HCT116 (cell line): ENCODE measurements around the gene TERT.

Source experiments
- ATF3 ChIP-seq: IDR thresholded peaks from 2 replicates; pipeline ENCODE4 v1.6.1; 2012
- CTCF ChIP-seq, 3 experiments: fragments of 200-600 bp in 1 of 3; sonication (generic) in 1 of 3; IDR thresholded peaks in 2 of 3; conservative IDR thresholded peaks in 1 of 3; 2 replicates each; pipeline ENCODE4 v1.5.1; 2012 to 2017; ENCODE audit warnings: low read depth in 2 of 3, low read length in 2 of 3, antibody characterized with exemption in 1 of 3, borderline replicate concordance in 1 of 3, control low read depth in 1 of 3, mild to moderate bottlenecking in 1 of 3, mixed read lengths in 1 of 3, mixed run types in 1 of 3, moderate library complexity in 1 of 3; ENCODE audit not compliant: insufficient read depth in 1 of 3
- EGR1 ChIP-seq: IDR thresholded peaks from 2 replicates; pipeline ENCODE4 v1.6.1; 2012; ENCODE audit warnings: low read depth
- EZH2 ChIP-seq: fragments of 200-600 bp; sonication (generic); IDR thresholded peaks from 2 replicates; pipeline ENCODE4 v1.6.1; 2017; ENCODE audit warnings: antibody characterized with exemption, mixed run types
- EZH2phosphoT487 ChIP-seq: fragments of 200-600 bp; IDR thresholded peaks from 2 replicates; pipeline ENCODE4 v1.6.1; 2018; ENCODE audit warnings: antibody characterized with exemption, borderline replicate concordance
- JUND ChIP-seq: IDR thresholded peaks from 2 replicates; pipeline ENCODE4 v1.6.1; 2012
- MAX ChIP-seq: IDR thresholded peaks from 2 replicates; pipeline ENCODE4 v1.6.1; 2012
- POLR2A ChIP-seq: IDR thresholded peaks from 2 replicates; pipeline ENCODE4 v1.7.0; 2011; ENCODE audit warnings: borderline replicate concordance; ENCODE audit not compliant: insufficient read depth, insufficient read length; ENCODE audit errors: extremely low read depth
- POLR2AphosphoS5 ChIP-seq: IDR thresholded peaks from 2 replicates; pipeline ENCODE4 v1.6.1; 2011; ENCODE audit warnings: mild to moderate bottlenecking, low read depth, low read length, moderate library complexity
- SIN3A ChIP-seq: IDR thresholded peaks from 2 replicates; pipeline ENCODE4 v1.6.1; 2012; ENCODE audit warnings: low read depth
- SP1 ChIP-seq: IDR thresholded peaks from 2 replicates; pipeline ENCODE4 v1.6.1; 2012; ENCODE audit warnings: low read depth
- TCF7L2 ChIP-seq: IDR thresholded peaks from 2 replicates; pipeline ENCODE4 v1.7.0; 2011; ENCODE audit warnings: borderline replicate concordance, inconsistent platforms; ENCODE audit not compliant: insufficient read depth, insufficient read length; ENCODE audit errors: extremely low read depth
- YY1 ChIP-seq: IDR thresholded peaks from 2 replicates; pipeline ENCODE4 v1.6.1; 2011; ENCODE audit warnings: low read length, low read depth, moderate library complexity, mild to moderate bottlenecking; ENCODE audit not compliant: insufficient replicate concordance; ENCODE audit errors: extremely low read depth
- ZBTB33 ChIP-seq: IDR thresholded peaks from 2 replicates; pipeline ENCODE4 v1.6.1; 2011; ENCODE audit warnings: mild to moderate bottlenecking, low read length, moderate library complexity; ENCODE audit not compliant: insufficient replicate concordance; ENCODE audit errors: extremely low read depth

GRCh38 chr5:1294206-1294834 lies 548 bp downstream of the TERT start:
- TF ChIP-seq CTCF (IDR thresholded peaks at IDR 0.05 in 2 of 3, conservative IDR thresholded peaks at IDR 0.05 in 1 of 3; ENCODE audit: borderline replicate concordance in 1 of 3, insufficient read depth in 1 of 3, low read depth in 2 of 3, low read length in 2 of 3) (no peak), EGR1 (no peak), POLR2A (no peak), YY1 (no peak), SIN3A (no peak), JUND (no peak), MAX (no peak), POLR2AphosphoS5 (no peak), TCF7L2 (no peak), EZH2phosphoT487 (no peak), ZBTB33 (no peak), ATF3 (no peak), EZH2 (no peak), SP1 (no peak)
